ENCODE data around the gene EEF1A2. TPM values are rescaled to one million over a fixed set of nuclear protein-coding genes. Genes with fewer than 3 reads are reported as not detected.
A peak's percentile ranks its signal among the peaks of the same experiment; 100 is the strongest.

Gene EEF1A2
- polyA plus RNA-seq, 3 donors: 0.08 TPM; not detected in 2

DNA sequence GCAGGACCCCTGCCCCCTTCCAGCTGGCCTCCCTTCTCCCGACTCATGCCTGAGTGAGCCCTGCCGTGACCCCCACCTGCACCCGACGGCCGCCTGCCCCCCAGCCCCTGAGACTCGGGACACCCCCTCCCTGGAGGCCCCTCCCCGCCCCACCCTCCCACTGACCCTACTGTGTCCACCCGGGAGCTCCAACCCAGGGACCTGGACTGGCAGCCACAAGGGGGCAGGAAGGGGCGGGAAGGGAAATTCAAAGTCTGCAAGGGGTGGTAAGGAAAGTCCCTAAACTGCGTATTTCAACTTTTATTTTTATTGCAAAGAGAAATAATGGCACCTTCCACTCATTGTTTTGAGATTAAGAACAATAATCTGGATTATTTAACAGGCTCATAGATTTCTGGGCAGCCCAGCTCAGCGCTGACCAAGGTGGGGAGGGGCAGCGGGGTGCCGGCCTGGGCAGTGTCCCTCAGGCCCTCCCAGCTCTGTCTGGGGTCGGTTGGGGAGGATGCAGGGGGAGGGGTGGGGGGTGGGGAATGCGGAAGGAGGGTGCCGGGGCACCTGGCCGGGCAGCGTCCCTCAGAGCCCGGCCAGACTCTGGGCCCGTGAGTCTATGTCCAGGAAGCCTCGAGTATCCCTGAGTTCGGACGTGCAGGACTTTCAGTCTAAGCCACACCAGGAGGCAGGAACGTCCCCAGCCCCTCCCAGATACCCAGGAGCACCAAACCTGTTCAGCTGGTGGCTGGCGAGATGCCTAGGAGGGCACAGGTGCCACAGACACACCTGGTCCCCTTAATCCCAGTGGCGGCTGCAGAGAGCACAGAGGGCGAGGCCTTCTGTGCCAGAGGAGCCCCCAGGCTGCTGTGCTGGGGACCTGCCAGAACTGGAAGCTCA, 39.6 kb upstream of the EEF1A2 start:
- Histone ChIP-seq H3K27me3 (ENCODE audit: control insufficient read depth in 2 of 2, insufficient read depth in 2 of 2, low read length in 2 of 2) (peaks cover 0 to 21% of the 10 kb centered on the region in 2 donors), H3K4me2 (replicated peaks; ENCODE audit: extremely low read depth, low read length, poor library complexity, severe bottlenecking) (peak overlapping the region; percentile 82), H3K4me1 (ENCODE audit: control insufficient read depth in 1 of 2, insufficient read depth in 2 of 2, low read length in 2 of 2) (peaks cover 23 to 28% of the 10 kb centered on the region in 2 donors), H3K79me2 (ENCODE audit: insufficient read depth, low read length) (no peaks in the 10 kb centered on the region), H3K27ac (ENCODE audit: low read depth in 1 of 2, low read length in 2 of 2) (peak overlapping the region in 1 of 2 donors; percentile 90), H3K36me3 (replicated peaks in 1 of 2; ENCODE audit: control insufficient read depth in 1 of 2, insufficient read depth in 2 of 2, low read length in 2 of 2) (no peaks in the 10 kb centered on the region), H3K9me3 (replicated peaks in 1 of 2; ENCODE audit: control insufficient read depth in 1 of 2, insufficient read depth in 1 of 2, low read length in 2 of 2) (no peaks in the 10 kb centered on the region), H4K20me1 (ENCODE audit: insufficient read depth, low read length) (no peaks in the 10 kb centered on the region), H2AFZ (ENCODE audit: insufficient read depth, low read depth, low read length, poor library complexity, severe bottlenecking) (peak overlapping the region; percentile 61), H3K9ac (ENCODE audit: insufficient read depth, low read length, poor library complexity, severe bottlenecking) (no peak overlapping the region), H3K4me3 (replicated peaks in 1 of 3; ENCODE audit: low read depth in 2 of 3, low read length in 3 of 3) (peak overlapping the region in 1 of 3 experiments; percentile 77)
- peaks cover 0 to 3% (median 0%) of the 10 kb centered on the region in 7 donors for H3K9me3 Mint-ChIP-seq
- TF ChIP-seq, protein P1, sequence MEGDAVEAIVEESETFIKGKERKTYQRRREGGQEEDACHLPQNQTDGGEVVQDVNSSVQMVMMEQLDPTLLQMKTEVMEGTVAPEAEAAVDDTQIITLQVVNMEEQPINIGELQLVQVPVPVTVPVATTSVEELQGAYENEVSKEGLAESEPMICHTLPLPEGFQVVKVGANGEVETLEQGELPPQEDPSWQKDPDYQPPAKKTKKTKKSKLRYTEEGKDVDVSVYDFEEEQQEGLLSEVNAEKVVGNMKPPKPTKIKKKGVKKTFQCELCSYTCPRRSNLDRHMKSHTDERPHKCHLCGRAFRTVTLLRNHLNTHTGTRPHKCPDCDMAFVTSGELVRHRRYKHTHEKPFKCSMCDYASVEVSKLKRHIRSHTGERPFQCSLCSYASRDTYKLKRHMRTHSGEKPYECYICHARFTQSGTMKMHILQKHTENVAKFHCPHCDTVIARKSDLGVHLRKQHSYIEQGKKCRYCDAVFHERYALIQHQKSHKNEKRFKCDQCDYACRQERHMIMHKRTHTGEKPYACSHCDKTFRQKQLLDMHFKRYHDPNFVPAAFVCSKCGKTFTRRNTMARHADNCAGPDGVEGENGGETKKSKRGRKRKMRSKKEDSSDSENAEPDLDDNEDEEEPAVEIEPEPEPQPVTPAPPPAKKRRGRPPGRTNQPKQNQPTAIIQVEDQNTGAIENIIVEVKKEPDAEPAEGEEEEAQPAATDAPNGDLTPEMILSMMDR (IDR thresholded peaks at IDR 0.05): peak; percentile 45
- H3K27ac Mint-ChIP-seq: peak overlapping the region in 2 of 7 donors; percentile 54 to 80
- peaks cover 9 to 24% (median 13%) of the 10 kb centered on the region in 3 donors for H3K27me3 Mint-ChIP-seq (ENCODE audit: low read depth in 3 of 3)
- peaks cover 16% of the 10 kb centered on the region for H3K4me1 Mint-ChIP-seq
- WGBS (ENCODE audit: insufficient coverage): 89% methylated on average over 7 of the region's 27 CpGs
- H3K4me3 Mint-ChIP-seq: peak overlapping the region in 1 of 2 donors; percentile 63
- H3K36me3 Mint-ChIP-seq: peaks cover 0 to 2% of the 10 kb centered on the region in 2 donors
- peak in 2 of 3 donors; percentile 29 to 59 for DNase-seq
- intact Hi-C loops (cut with micrococcal nuclease): loop anchor here (5.0 to 10.0 kb wide), 7 partner anchors 39 to 444 kb away; partner anchors contain the start of genes GMEB2 (in 2 of the 2), ABHD16B (in 1 of the 2), PRPF6 (in 1 of the 2) and TPD52L2 (in 1 of the 2)

DNA sequence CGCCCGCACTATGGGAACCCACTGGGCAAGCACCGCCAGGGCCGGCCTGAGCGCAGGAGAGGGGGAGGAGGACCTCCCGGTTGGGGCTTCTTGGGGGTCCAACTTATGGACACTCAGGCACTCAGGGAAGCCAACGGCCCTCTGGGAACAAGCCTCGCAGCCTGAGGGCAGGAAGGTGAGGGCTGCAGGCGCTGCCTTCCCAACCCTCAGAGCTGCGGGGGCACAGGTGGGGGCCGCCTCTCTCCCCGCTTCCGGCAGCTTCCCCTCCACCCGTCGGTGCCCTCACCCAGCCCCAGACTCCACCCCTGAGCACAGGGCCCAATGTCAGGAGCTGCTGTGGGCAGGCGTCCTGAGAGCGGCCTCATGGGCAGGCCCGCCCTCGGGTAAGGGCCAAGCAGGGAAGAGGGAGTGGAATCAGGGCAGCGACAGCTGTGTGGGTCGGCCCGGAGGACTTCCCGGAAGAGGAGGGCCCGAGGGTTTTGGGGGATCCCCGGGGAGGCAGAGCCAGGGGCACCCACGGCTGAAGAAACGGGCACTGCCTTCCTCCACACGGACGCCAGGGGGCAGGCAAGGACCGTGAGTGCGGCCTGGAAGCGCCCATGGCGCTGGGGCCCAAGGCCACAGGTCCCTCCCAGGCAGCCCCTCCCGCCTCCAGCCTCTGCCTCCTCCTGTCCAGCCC, 38.8 kb upstream of the EEF1A2 start:
- Mint-ChIP-seq H3K36me3 (peaks cover 0 to 2% of the 10 kb centered on the region in 2 donors), H3K27ac (peak overlapping the region; percentile 82 to 93 (median 90)), H3K27me3 (ENCODE audit: low read depth in 3 of 3) (peaks cover 9 to 22% (median 13%) of the 10 kb centered on the region in 3 donors), H3K9me3 (peaks cover 0 to 3% (median 0%) of the 10 kb centered on the region in 7 donors), H3K4me1 (peaks cover 16% of the 10 kb centered on the region), H3K4me3 (peak overlapping the region; percentile 65 to 84)
- Histone ChIP-seq H2AFZ (ENCODE audit: insufficient read depth, low read depth, low read length, poor library complexity, severe bottlenecking) (peak overlapping the region; percentile 80), H3K4me3 (replicated peaks in 1 of 3; ENCODE audit: low read depth in 2 of 3, low read length in 3 of 3) (peak overlapping the region; percentile 13 to 77 (median 41)), H3K27ac (ENCODE audit: low read depth in 1 of 2, low read length in 2 of 2) (peak overlapping the region; percentile 89 to 90), H3K9me3 (replicated peaks in 1 of 2; ENCODE audit: control insufficient read depth in 1 of 2, insufficient read depth in 1 of 2, low read length in 2 of 2) (no peaks in the 10 kb centered on the region), H3K27me3 (ENCODE audit: control insufficient read depth in 2 of 2, insufficient read depth in 2 of 2, low read length in 2 of 2) (peaks cover 0 to 18% of the 10 kb centered on the region in 2 donors), H3K9ac (ENCODE audit: insufficient read depth, low read length, poor library complexity, severe bottlenecking) (peak overlapping the region; percentile 77), H3K4me1 (ENCODE audit: control insufficient read depth in 1 of 2, insufficient read depth in 2 of 2, low read length in 2 of 2) (peaks cover 23 to 28% of the 10 kb centered on the region in 2 donors), H4K20me1 (ENCODE audit: insufficient read depth, low read length) (no peaks in the 10 kb centered on the region), H3K4me2 (replicated peaks; ENCODE audit: extremely low read depth, low read length, poor library complexity, severe bottlenecking) (peak overlapping the region; percentile 82), H3K79me2 (ENCODE audit: insufficient read depth, low read length) (no peaks in the 10 kb centered on the region), H3K36me3 (replicated peaks in 1 of 2; ENCODE audit: control insufficient read depth in 1 of 2, insufficient read depth in 2 of 2, low read length in 2 of 2) (no peaks in the 10 kb centered on the region)
- TF ChIP-seq, protein P1 (IDR thresholded peaks at IDR 0.05): peak; percentile 96
- intact Hi-C loops (cut with micrococcal nuclease): loop anchor here (1.0 to 10.0 kb wide), 10 partner anchors 17 to 445 kb away; partner anchors contain the start of genes GMEB2 (in 2 of the 2), PPDPF (in 2 of the 2), ABHD16B (in 1 of the 2) and PRPF6 (in 1 of the 2)
- peak; percentile 96 to 98 (median 97) for DNase-seq
- 1% methylated on average over 30 of the region's 34 CpGs for WGBS (ENCODE audit: insufficient coverage)

Data from CD14-positive monocyte (primary cell).